Breast epithelium (tissue), 4 donors: Measurements from ENCODE around the gene MYO15B. TPM values are rescaled to one million over a fixed set of nuclear protein-coding genes. Genes with fewer than 3 reads are reported as not detected.

Experiments used
- DNase-seq, 2 donors: peaks; one replicate each; pipeline ENCODE4 v3.0.0-alpha.2; 2019; ENCODE audit warnings: low spot score in 2 of 2
- H3K27ac ChIP-seq, 2 donors: fragments of 200-600 bp; sonication (generic) in 1 of 2; one replicate each; pipeline ENCODE4 v1.5.1; 2016 to 2019; ENCODE audit warnings: mild to moderate bottlenecking in 1 of 2
- H3K27me3 ChIP-seq, 2 donors: fragments of 200-600 bp; sonication (generic) in 1 of 2; one replicate each; pipeline versions ENCODE4 v1.5.1 to v1.6.0; 2017 to 2019; ENCODE audit warnings: control low read depth in 1 of 2, mild to moderate bottlenecking in 1 of 2
- H3K36me3 ChIP-seq: fragments of 200-600 bp; one replicate; pipeline ENCODE4 v1.5.1; 2019
- H3K4me1 ChIP-seq, 2 donors: fragments of 200-600 bp; sonication (generic); one replicate each; pipeline ENCODE4 v1.5.1; 2016 to 2019; ENCODE audit warnings: control low read depth in 1 of 2
- H3K4me3 ChIP-seq, 3 donors: fragments of 200-600 bp; sonication (generic); 1 replicate in 2 of 3; 2 replicates in 1 of 3; pipeline ENCODE4 v1.5.1; 2016 to 2019; ENCODE audit warnings: mild to moderate bottlenecking in 3 of 3, moderate library complexity in 2 of 3
- H3K9me3 ChIP-seq, 2 donors: fragments of 200-600 bp; sonication (generic) in 1 of 2; one replicate each; pipeline ENCODE4 v1.5.1; 2016 to 2019; ENCODE audit warnings: control low read depth in 1 of 2
- POLR2A ChIP-seq: fragments of 450-650 bp; IDR thresholded peaks from one replicate; pipeline ENCODE4 v1.6.1; 2016; ENCODE audit warnings: antibody characterized with exemption, mild to moderate bottlenecking, moderate library complexity
- POLR2AphosphoS5 ChIP-seq, 3 donors: sonication (generic); formaldehyde crosslinking; IDR thresholded peaks; one replicate each; pipeline ENCODE4 v1.6.1; 2017; ENCODE audit warnings: antibody characterized with exemption in 3 of 3
- intact Hi-C: fragments of 100-400 bp; cut with DNase I; formaldehyde crosslinking; loops from one replicate; pipeline ENCODE4 v1.15.1; 2023; ENCODE audit warnings: low total_unique reads
- total RNA-seq, 3 donors: library from RNA; depleted of rRNA; stranded (reverse); fragments of >200 nt; gene quantifications; one replicate each; pipeline ENCODE4 v1.1.0, GENCODE V29; 2016
- TF ChIP-seq, protein P1 (sequence below), 3 donors: fragments of 450-650 bp; IDR thresholded peaks; one replicate each; pipeline ENCODE4 v1.5.1; 2016 to 2017; ENCODE audit warnings: antibody characterized with exemption in 3 of 3, mild to moderate bottlenecking in 3 of 3, moderate library complexity in 3 of 3

MYO15B gene
- total RNA-seq, 3 donors from 2014 or later, result 65.3 to 121 (median 86.6) TPM

DNA sequence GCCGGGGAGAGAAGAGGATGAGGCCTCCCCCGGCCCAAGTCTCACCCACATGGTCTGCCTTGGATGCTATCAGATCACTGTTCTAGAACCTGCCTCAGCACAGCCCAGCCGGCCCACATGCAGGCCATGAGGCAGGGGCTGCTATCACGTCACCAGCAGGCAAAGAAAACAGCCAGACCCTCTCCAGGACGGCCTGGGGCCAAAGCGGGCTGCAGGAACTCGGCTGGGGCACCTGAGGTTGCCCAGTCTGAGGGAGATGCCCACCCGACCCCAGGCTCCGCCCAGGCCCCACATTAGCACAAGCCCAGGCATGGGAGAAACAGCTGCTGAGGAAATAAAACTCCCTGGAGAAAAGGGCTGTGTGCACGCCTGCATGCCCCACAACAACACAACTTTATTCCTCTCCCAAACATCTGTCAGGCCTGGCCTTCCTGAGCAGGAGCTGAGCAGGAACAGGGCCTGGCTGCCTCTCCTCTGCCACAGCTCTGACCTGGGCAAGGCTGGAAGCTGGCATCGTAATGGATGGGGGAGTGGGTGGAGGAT, 39.0 kb downstream of the MYO15B start:
- no peak overlapping the region for H3K27ac ChIP-seq
- intact Hi-C loops, result no loop called here
- no peaks in the 10 kb centered on the region for H3K9me3 ChIP-seq
- H3K27me3 ChIP-seq, result no peaks in the 10 kb centered on the region
- H3K36me3 ChIP-seq, result peaks cover 11% of the 10 kb centered on the region
- no peak for TF ChIP-seq POLR2AphosphoS5 (IDR thresholded peaks at IDR 0.05)
- TF ChIP-seq POLR2A, result no peak
- TF ChIP-seq, protein P1, sequence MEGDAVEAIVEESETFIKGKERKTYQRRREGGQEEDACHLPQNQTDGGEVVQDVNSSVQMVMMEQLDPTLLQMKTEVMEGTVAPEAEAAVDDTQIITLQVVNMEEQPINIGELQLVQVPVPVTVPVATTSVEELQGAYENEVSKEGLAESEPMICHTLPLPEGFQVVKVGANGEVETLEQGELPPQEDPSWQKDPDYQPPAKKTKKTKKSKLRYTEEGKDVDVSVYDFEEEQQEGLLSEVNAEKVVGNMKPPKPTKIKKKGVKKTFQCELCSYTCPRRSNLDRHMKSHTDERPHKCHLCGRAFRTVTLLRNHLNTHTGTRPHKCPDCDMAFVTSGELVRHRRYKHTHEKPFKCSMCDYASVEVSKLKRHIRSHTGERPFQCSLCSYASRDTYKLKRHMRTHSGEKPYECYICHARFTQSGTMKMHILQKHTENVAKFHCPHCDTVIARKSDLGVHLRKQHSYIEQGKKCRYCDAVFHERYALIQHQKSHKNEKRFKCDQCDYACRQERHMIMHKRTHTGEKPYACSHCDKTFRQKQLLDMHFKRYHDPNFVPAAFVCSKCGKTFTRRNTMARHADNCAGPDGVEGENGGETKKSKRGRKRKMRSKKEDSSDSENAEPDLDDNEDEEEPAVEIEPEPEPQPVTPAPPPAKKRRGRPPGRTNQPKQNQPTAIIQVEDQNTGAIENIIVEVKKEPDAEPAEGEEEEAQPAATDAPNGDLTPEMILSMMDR (IDR thresholded peaks at IDR 0.05), result no peak
- H3K4me3 ChIP-seq, result no peak overlapping the region
- H3K4me1 ChIP-seq, result no peaks in the 10 kb centered on the region
- no peak for DNase-seq

GRCh38 chr17:75627094-75627493, 39.5 kb downstream of the MYO15B start:
- Histone ChIP-seq H3K4me3 (no peak overlapping the region), H3K27ac (no peak overlapping the region), H3K27me3 (no peaks in the 10 kb centered on the region), H3K9me3 (no peaks in the 10 kb centered on the region), H3K4me1 (no peaks in the 10 kb centered on the region), H3K36me3 (peaks cover 11% of the 10 kb centered on the region)
- intact Hi-C loops, result no loop called here
- DNase-seq, result no peak
- no peak for TF ChIP-seq POLR2AphosphoS5 (IDR thresholded peaks at IDR 0.05)
- TF ChIP-seq, protein P1 (IDR thresholded peaks at IDR 0.05), result no peak
- TF ChIP-seq POLR2A, result no peak

DNA sequence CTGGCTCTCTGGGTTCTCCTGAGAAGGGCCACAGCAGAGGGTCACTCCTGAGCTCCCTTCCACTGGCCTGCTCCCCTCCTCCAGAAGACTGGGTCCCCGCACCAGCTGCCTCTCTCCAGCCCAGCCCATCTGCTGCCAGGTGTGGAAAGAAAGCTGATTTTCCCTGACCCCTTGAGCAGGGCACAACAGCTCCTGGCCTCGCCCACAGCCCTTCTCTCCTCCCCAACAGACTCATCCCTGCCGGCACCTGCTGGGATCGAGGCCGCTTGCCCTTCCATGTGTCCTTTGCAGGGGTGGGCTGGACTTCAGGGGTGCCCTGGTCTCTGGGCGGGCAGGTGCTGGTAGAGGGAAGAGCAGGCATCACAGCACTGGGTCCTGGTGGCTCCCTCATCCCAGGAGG, 40.8 kb downstream of the MYO15B start:
- no peak for DNase-seq
- intact Hi-C loops, result no loop called here
- no peak overlapping the region for H3K4me3 ChIP-seq
- H3K27ac ChIP-seq, result no peak overlapping the region
- TF ChIP-seq, protein P1 (IDR thresholded peaks at IDR 0.05), result no peak
- TF ChIP-seq POLR2A (no peak), POLR2AphosphoS5 (IDR thresholded peaks at IDR 0.05) (no peak)
- H3K27me3 ChIP-seq, result no peaks in the 10 kb centered on the region
- peaks cover 4 to 7% of the 10 kb centered on the region in 2 donors for H3K4me1 ChIP-seq
- no peaks in the 10 kb centered on the region for H3K9me3 ChIP-seq
- H3K36me3 ChIP-seq, result peaks cover 11% of the 10 kb centered on the region

DNA sequence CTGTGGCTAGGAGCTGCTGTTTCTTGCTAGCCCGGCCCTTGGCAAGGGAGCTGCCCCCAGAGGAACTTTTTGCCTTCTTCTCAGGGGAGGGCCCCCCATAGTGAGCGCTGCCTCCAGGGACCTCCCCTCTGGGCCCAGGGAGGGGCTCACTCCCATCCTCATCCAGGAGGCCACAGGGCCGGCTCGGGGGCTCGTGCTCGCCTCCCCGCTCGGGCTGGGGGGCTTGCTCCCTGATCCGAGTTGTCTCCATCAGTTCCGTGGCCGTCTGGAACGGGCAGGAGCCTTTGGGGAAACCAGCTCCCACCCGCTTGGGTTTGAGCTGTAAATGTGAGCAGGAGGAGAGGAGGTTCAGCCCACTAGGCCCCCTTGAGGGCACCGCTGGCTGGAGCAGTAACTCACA, 41.6 kb downstream of the MYO15B start:
- intact Hi-C loops, result no loop called here
- no peaks in the 10 kb centered on the region for H3K27me3 ChIP-seq
- DNase-seq, result no peak
- no peak overlapping the region for H3K27ac ChIP-seq
- H3K4me3 ChIP-seq, result no peak overlapping the region
- H3K36me3 ChIP-seq, result peaks cover 11% of the 10 kb centered on the region
- TF ChIP-seq, protein P1 (IDR thresholded peaks at IDR 0.05), result no peak
- TF ChIP-seq POLR2AphosphoS5 (IDR thresholded peaks at IDR 0.05), result no peak
- TF ChIP-seq POLR2A, result no peak
- no peaks in the 10 kb centered on the region for H3K9me3 ChIP-seq
- peaks cover 11 to 13% of the 10 kb centered on the region in 2 donors for H3K4me1 ChIP-seq

GRCh38 chr17:75630071-75630917, 42.7 kb downstream of the MYO15B start:
- no peak for DNase-seq
- no peaks in the 10 kb centered on the region for H3K9me3 ChIP-seq
- no peak overlapping the region for H3K27ac ChIP-seq
- H3K36me3 ChIP-seq, result peaks cover 11% of the 10 kb centered on the region
- peaks cover 13 to 15% of the 10 kb centered on the region in 2 donors for H3K4me1 ChIP-seq
- TF ChIP-seq, protein P1 (IDR thresholded peaks at IDR 0.05), result no peak
- TF ChIP-seq POLR2A (no peak), POLR2AphosphoS5 (IDR thresholded peaks at IDR 0.05) (no peak)
- intact Hi-C loops, result no loop called here
- H3K4me3 ChIP-seq, result no peak overlapping the region
- H3K27me3 ChIP-seq, result no peaks in the 10 kb centered on the region
